Prostate gland (tissue), 2 donors: Measurements from ENCODE around the gene DCC. TPM values are rescaled to one million over a fixed set of nuclear protein-coding genes. Genes with fewer than 3 reads are reported as not detected.

Experiments
- DNase-seq: peaks from one replicate; pipeline ENCODE4 v3.0.0-alpha.2; 2019; ENCODE audit warnings: low spot score
- H3K27ac ChIP-seq, 2 donors: fragments of 200-600 bp; sonication (generic); 2 replicates each; pipeline ENCODE4 v1.5.1; 2017 to 2019
- H3K27me3 ChIP-seq: fragments of 200-600 bp; sonication (generic); replicated peaks from 2 replicates; pipeline ENCODE4 v1.5.1; 2019; ENCODE audit not compliant: insufficient read depth
- H3K36me3 ChIP-seq, 2 donors: fragments of 200-600 bp; sonication (generic); 1 replicate in 1 of 2; 2 replicates in 1 of 2; pipeline versions ENCODE4 v1.5.1 to v1.8.1; 2017 to 2019
- H3K4me1 ChIP-seq: fragments of 200-600 bp; sonication (generic); replicated peaks from 2 replicates; pipeline ENCODE4 v1.5.1; 2019
- H3K4me3 ChIP-seq, 2 donors: fragments of 200-600 bp; sonication (generic); 2 replicates each; pipeline ENCODE4 v1.5.1; 2017 to 2019
- H3K9me3 ChIP-seq: fragments of 200-600 bp; sonication (generic); 2 replicates; pipeline ENCODE4 v1.5.1; 2017
- POLR2A ChIP-seq: fragments of 450-650 bp; IDR thresholded peaks from one replicate; pipeline ENCODE4 v1.6.1; 2016; ENCODE audit warnings: antibody characterized with exemption, mild to moderate bottlenecking
- POLR2AphosphoS5 ChIP-seq: sonication (generic); formaldehyde crosslinking; IDR thresholded peaks from one replicate; pipeline ENCODE4 v1.6.1; 2017; ENCODE audit warnings: antibody characterized with exemption
- WGBS: methylation state at CpG from one replicate; pipeline ENCODE4 v1.1.5; 2018; 5-methylcytosine and 5-hydroxymethylcytosine counted together
- intact Hi-C: fragments of 100-400 bp; cut with DNase I; formaldehyde crosslinking; loops from one replicate; pipeline ENCODE4 v1.14.2; 2022
- total RNA-seq, 2 donors: library from RNA; depleted of rRNA; stranded (reverse); fragments of >200 nt; gene quantifications; one replicate each; pipeline ENCODE4 v1.1.0, GENCODE V29; 2016
- TF ChIP-seq, protein P1 (sequence below), 4 experiments: fragments of 200-600 bp in 2 of 4; fragments of 450-650 bp in 2 of 4; sonication (generic) in 2 of 4; IDR thresholded peaks; 1 replicate in 3 of 4; 2 replicates in 1 of 4; pipeline ENCODE4 v1.5.1; 2016 to 2019; ENCODE audit warnings: antibody characterized with exemption in 4 of 4, mild to moderate bottlenecking in 2 of 4, moderate library complexity in 2 of 4

The DCC gene
- total RNA-seq, 2 donors from 2014 or later: 0.55 to 3.7 TPM

- Histone ChIP-seq H3K36me3 (no peaks in the 10 kb centered on the region), H3K27ac (no peak overlapping the region), H3K4me1 (no peaks in the 10 kb centered on the region), H3K4me3 (no peak overlapping the region), H3K9me3 (no peaks in the 10 kb centered on the region), H3K27me3 (no peaks in the 10 kb centered on the region)
- WGBS: 45% methylated on average over 4 of the region's 4 CpGs
- DNase-seq: no peak
- TF ChIP-seq POLR2A (no peak), POLR2AphosphoS5 (no peak)
- TF ChIP-seq, protein P1, sequence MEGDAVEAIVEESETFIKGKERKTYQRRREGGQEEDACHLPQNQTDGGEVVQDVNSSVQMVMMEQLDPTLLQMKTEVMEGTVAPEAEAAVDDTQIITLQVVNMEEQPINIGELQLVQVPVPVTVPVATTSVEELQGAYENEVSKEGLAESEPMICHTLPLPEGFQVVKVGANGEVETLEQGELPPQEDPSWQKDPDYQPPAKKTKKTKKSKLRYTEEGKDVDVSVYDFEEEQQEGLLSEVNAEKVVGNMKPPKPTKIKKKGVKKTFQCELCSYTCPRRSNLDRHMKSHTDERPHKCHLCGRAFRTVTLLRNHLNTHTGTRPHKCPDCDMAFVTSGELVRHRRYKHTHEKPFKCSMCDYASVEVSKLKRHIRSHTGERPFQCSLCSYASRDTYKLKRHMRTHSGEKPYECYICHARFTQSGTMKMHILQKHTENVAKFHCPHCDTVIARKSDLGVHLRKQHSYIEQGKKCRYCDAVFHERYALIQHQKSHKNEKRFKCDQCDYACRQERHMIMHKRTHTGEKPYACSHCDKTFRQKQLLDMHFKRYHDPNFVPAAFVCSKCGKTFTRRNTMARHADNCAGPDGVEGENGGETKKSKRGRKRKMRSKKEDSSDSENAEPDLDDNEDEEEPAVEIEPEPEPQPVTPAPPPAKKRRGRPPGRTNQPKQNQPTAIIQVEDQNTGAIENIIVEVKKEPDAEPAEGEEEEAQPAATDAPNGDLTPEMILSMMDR (IDR thresholded peaks at IDR 0.05): no peak
- intact Hi-C loops: no loop called here
Measured at GRCh38 chr18:53417003-53417402, 1077.0 kb downstream of the DCC start.

DNA sequence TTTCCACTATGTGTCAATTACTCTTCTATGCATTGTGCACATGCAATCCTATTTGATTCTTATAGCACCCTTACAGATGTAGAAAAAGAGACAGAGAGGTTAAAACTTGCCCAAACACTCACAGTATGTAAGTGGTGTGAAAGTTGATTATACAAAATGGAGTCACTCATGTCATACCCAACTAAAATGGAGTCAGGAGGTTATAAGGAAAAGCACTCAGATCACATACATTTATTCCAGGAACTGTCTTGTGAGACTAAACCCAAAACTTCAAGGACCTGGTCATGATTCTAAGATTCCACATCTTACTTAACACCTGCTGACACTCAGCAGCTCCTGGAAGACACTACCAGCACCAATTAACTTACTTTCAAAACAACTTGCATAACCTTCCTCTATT, 1081.9 kb downstream of the DCC start:
- DNase-seq: no peak
- Histone ChIP-seq H3K4me1 (no peaks in the 10 kb centered on the region), H3K27me3 (no peaks in the 10 kb centered on the region), H3K4me3 (no peak overlapping the region), H3K9me3 (no peaks in the 10 kb centered on the region), H3K36me3 (no peaks in the 10 kb centered on the region), H3K27ac (no peak overlapping the region)
- TF ChIP-seq POLR2AphosphoS5: no peak
- no peak for TF ChIP-seq POLR2A
- intact Hi-C loops: no loop called here

GRCh38 chr18:53422896-53423295, 1082.9 kb downstream of the DCC start:
- Histone ChIP-seq H3K4me1 (no peaks in the 10 kb centered on the region), H3K36me3 (no peaks in the 10 kb centered on the region), H3K27ac (no peak overlapping the region), H3K4me3 (no peak overlapping the region), H3K27me3 (no peaks in the 10 kb centered on the region), H3K9me3 (no peaks in the 10 kb centered on the region)
- no peak for DNase-seq
- 31% methylated on average over 2 of the region's 2 CpGs for WGBS
- TF ChIP-seq, protein P1 (IDR thresholded peaks at IDR 0.05): no peak
- TF ChIP-seq POLR2AphosphoS5 (no peak), POLR2A (no peak)
- intact Hi-C loops: no loop called here

DNA sequence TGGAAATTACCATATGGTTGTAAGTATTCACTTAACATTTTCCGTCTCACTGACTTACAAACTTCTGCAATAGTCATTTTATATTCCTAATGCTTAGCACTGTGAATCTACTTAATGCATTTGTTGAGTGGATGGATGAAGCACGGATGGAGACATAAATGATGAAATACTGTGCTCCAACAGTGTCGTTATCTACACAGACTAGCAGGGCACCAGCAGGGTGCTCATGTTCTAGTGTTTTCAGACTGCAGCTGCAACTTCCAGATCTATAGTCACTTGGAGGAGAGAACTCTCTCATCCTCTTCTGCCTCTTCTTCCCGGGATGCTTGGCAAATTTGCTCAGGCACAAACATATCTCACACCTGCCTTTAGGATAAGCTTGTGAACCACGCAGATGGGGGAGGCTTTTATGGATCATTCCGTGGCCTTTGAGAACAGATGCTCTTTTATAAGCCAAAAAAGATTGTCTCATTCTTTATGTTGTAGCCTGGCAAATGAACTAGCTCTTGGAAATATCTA, 1086.7 kb downstream of the DCC start:
- Histone ChIP-seq H3K4me1 (no peaks in the 10 kb centered on the region), H3K27me3 (no peaks in the 10 kb centered on the region), H3K4me3 (no peak overlapping the region), H3K9me3 (no peaks in the 10 kb centered on the region), H3K27ac (no peak overlapping the region), H3K36me3 (no peaks in the 10 kb centered on the region)
- intact Hi-C loops: no loop called here
- TF ChIP-seq POLR2AphosphoS5 (no peak), POLR2A (no peak)
- TF ChIP-seq, protein P1 (IDR thresholded peaks at IDR 0.05): no peak
- no peak for DNase-seq
- WGBS: 57% methylated on average over 6 of the region's 6 CpGs

GRCh38 chr18:53441761-53442414, 1101.9 kb downstream of the DCC start:
- Histone ChIP-seq H3K27me3 (no peaks in the 10 kb centered on the region), H3K27ac (no peak overlapping the region), H3K9me3 (no peaks in the 10 kb centered on the region), H3K4me1 (no peaks in the 10 kb centered on the region), H3K4me3 (no peak overlapping the region), H3K36me3 (no peaks in the 10 kb centered on the region)
- intact Hi-C loops: no loop called here
- 62% methylated on average over 3 of the region's 3 CpGs for WGBS
- no peak for DNase-seq
- no peak for TF ChIP-seq POLR2A
- TF ChIP-seq, protein P1 (IDR thresholded peaks at IDR 0.05): no peak
- no peak for TF ChIP-seq POLR2AphosphoS5
